Measurements from ENCODE around the gene FAM13A. TPM values are rescaled to one million over a fixed set of nuclear protein-coding genes. Genes with fewer than 3 reads are reported as not detected.
"Not testable (repeated sequence)": the region's sequence is repeated elsewhere in the genome, so short reads cannot be mapped to it uniquely, and the experiment has no call there.

The FAM13A gene
- total and polyA plus RNA-seq, 2 donors (not counting 3 experiments of a cell fraction or from before 2014, with no cell fraction given): 3.3 to 10.5 TPM

- CTCF ChIA-PET: interaction anchor here (0.8 kb wide), 1 partner anchor 9 kb away, joined by 4 read pairs; no protein-coding TSS in a partner anchor
- H3K4me3 ChIP-seq (replicated peaks in 1 of 3; ENCODE audit: insufficient read depth in 1 of 3, low read depth in 1 of 3, low read length in 3 of 3); H3K9ac ChIP-seq (replicated peaks; ENCODE audit: extremely low read depth, insufficient read depth, low read length); H3K4me1 ChIP-seq (ENCODE audit: control insufficient read depth, extremely low read depth, insufficient read depth, low read length); BruUV-seq (replicated peaks); FAIRE-seq; H4K20me1 ChIP-seq (replicated peaks; ENCODE audit: control insufficient read depth, extremely low read depth, insufficient read depth, low read length); H3K79me2 ChIP-seq (ENCODE audit: control insufficient read depth, insufficient read depth, low read length); H2AFZ ChIP-seq (ENCODE audit: low read depth, low read length); POLR2A ChIA-PET; intact Hi-C loops (cut with micrococcal nuclease); H3K4me2 ChIP-seq (ENCODE audit: insufficient read depth, low read length); H3K27ac ChIP-seq (ENCODE audit: insufficient read depth, low read depth, low read length); H3K27me3 ChIP-seq (ENCODE audit: control insufficient read depth in 2 of 2, insufficient read depth in 2 of 2, low read length in 2 of 2); H3K9me1 ChIP-seq (replicated peaks; ENCODE audit: control insufficient read depth, extremely low read depth, insufficient read depth, low read length); DNase-seq (ENCODE audit: low read depth, low spot score); H3K9me3 ChIP-seq (replicated peaks; ENCODE audit: control insufficient read depth, insufficient read depth, low read length); H3K36me3 ChIP-seq (ENCODE audit: control insufficient read depth in 2 of 2, extremely low read depth in 1 of 2, insufficient read depth in 2 of 2, low read length in 2 of 2): not testable (repeated sequence)
- dilution Hi-C loops (cut with MboI; ENCODE audit: extremely low pct_ligation_motif_present, low sequenced_read_pairs): loop anchor here (25.0 kb wide), 1 partner anchor 203 kb away; no protein-coding TSS in a partner anchor
Measured at GRCh38 chr4:89014897-89015296, 42.1 kb downstream of the FAM13A start.

- ChIA-PET POLR2A (no interaction called here), CTCF (interaction anchor here (1.0 to 1.5 kb wide), 2 partner anchors 14 to 31 kb away, joined by 3 to 5 read pairs; no protein-coding TSS in a partner anchor)
- dilution Hi-C loops (cut with MboI; ENCODE audit: extremely low pct_ligation_motif_present, low sequenced_read_pairs) (loop anchor here (25.0 kb wide), 1 partner anchor 198 kb away; no protein-coding TSS in a partner anchor), intact Hi-C loops (cut with micrococcal nuclease) (no loop called here)
- no peak for TF ChIP-seq MAX (IDR thresholded peaks at IDR 0.05; ENCODE audit: insufficient read depth, insufficient read length)
- no peak for TF ChIP-seq CTCF (IDR thresholded peaks at IDR 0.05; ENCODE audit: extremely low read depth in 1 of 2, insufficient read depth in 1 of 2, low read depth in 1 of 2, low read length in 2 of 2)
- TF ChIP-seq MYC (IDR thresholded peaks at IDR 0.05; ENCODE audit: low read depth, low read length): no peak
- no peak for TF ChIP-seq GATA2 (IDR thresholded peaks at IDR 0.05; ENCODE audit: insufficient read depth, insufficient read length, low read depth, low read length)
- TF ChIP-seq FOS (IDR thresholded peaks at IDR 0.05; ENCODE audit: borderline replicate concordance, insufficient read depth, low read length): no peak
- TF ChIP-seq JUN (IDR thresholded peaks at IDR 0.05; ENCODE audit: borderline replicate concordance, insufficient read depth, insufficient read length, low read depth): no peak
- TF ChIP-seq EZH2 (IDR thresholded peaks at IDR 0.05; ENCODE audit: borderline replicate concordance, low read depth, low read length, severe bottlenecking): no peak
- TF ChIP-seq POLR2A (IDR thresholded peaks at IDR 0.05; ENCODE audit: low read depth, low read length): no peak
- TF ChIP-seq POLR2AphosphoS5 (IDR thresholded peaks at IDR 0.05; ENCODE audit: insufficient read depth, low read depth, low read length): no peak
- DNase-seq (ENCODE audit: low read depth, low spot score) (no peak), FAIRE-seq (no peak)
- Histone ChIP-seq H3K27me3 (ENCODE audit: control insufficient read depth in 2 of 2, insufficient read depth in 2 of 2, low read length in 2 of 2) (no peaks in the 10 kb centered on the region), H3K9ac (replicated peaks; ENCODE audit: extremely low read depth, insufficient read depth, low read length) (no peak overlapping the region), H3K9me3 (replicated peaks; ENCODE audit: control insufficient read depth, insufficient read depth, low read length) (no peaks in the 10 kb centered on the region), H3K4me2 (ENCODE audit: insufficient read depth, low read length) (no peak overlapping the region), H3K36me3 (ENCODE audit: control insufficient read depth in 2 of 2, extremely low read depth in 1 of 2, insufficient read depth in 2 of 2, low read length in 2 of 2) (no peaks in the 10 kb centered on the region), H3K9me1 (replicated peaks; ENCODE audit: control insufficient read depth, extremely low read depth, insufficient read depth, low read length) (no peaks in the 10 kb centered on the region), H3K4me1 (ENCODE audit: control insufficient read depth, extremely low read depth, insufficient read depth, low read length) (no peaks in the 10 kb centered on the region), H3K79me2 (ENCODE audit: control insufficient read depth, insufficient read depth, low read length) (no peaks in the 10 kb centered on the region), H2AFZ (ENCODE audit: low read depth, low read length) (no peak overlapping the region), H3K4me3 (replicated peaks in 1 of 3; ENCODE audit: insufficient read depth in 1 of 3, low read depth in 1 of 3, low read length in 3 of 3) (no peak overlapping the region), H3K27ac (ENCODE audit: insufficient read depth, low read depth, low read length) (no peak overlapping the region), H4K20me1 (replicated peaks; ENCODE audit: control insufficient read depth, extremely low read depth, insufficient read depth, low read length) (no peaks in the 10 kb centered on the region)
- BruUV-seq (replicated peaks): no TSS peak
Measured at GRCh38 chr4:89009761-89010369, 47.1 kb downstream of the FAM13A start.
